ENCODE measurements around the gene TMTC2. TPM values are rescaled to one million over a fixed set of nuclear protein-coding genes. Genes with fewer than 3 reads are reported as not detected.

The TMTC2 gene
- total RNA-seq, 4 donors from 2014 or later = 19.5 to 35.8 (median 22.9) TPM

DNA sequence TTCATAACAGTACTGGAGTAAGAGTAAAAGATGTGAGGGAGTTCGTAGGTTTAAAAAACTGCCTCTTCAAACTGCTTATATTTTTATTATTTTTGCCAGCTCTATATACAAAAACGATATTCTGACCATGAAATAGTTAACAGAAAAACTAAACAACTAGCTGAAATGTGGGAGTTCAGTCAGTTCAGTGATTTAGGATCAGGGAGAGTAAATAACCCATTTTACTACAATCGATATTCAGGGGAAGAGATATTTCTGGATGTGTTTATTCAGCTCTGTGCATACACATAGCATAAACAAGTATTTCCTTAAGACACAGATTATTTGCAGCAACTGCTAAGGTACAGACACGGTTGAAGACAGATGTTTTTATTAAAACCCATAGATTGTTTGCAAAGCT is 470.9 kb downstream of the TMTC2 start:
- 58 to 62% methylated on average over 4 of the region's 4 CpGs for WGBS, 2 donors
- no peaks in the 10 kb centered on the region for H3K9me3 ChIP-seq
- no peak for TF ChIP-seq POLR2A (IDR thresholded peaks at IDR 0.05)
- TF ChIP-seq, protein P1, sequence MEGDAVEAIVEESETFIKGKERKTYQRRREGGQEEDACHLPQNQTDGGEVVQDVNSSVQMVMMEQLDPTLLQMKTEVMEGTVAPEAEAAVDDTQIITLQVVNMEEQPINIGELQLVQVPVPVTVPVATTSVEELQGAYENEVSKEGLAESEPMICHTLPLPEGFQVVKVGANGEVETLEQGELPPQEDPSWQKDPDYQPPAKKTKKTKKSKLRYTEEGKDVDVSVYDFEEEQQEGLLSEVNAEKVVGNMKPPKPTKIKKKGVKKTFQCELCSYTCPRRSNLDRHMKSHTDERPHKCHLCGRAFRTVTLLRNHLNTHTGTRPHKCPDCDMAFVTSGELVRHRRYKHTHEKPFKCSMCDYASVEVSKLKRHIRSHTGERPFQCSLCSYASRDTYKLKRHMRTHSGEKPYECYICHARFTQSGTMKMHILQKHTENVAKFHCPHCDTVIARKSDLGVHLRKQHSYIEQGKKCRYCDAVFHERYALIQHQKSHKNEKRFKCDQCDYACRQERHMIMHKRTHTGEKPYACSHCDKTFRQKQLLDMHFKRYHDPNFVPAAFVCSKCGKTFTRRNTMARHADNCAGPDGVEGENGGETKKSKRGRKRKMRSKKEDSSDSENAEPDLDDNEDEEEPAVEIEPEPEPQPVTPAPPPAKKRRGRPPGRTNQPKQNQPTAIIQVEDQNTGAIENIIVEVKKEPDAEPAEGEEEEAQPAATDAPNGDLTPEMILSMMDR (IDR thresholded peaks at IDR 0.05) = no peak
- no peak for TF ChIP-seq EP300 (IDR thresholded peaks at IDR 0.05)
- no peak for DNase-seq (ENCODE audit: low spot score in 2 of 2)
- no peak overlapping the region for H3K27ac ChIP-seq
- no peaks in the 10 kb centered on the region for H3K27me3 ChIP-seq
- H3K4me3 ChIP-seq = no peak overlapping the region
- no peaks in the 10 kb centered on the region for H3K36me3 ChIP-seq
- no peaks in the 10 kb centered on the region for H3K4me1 ChIP-seq

DNA sequence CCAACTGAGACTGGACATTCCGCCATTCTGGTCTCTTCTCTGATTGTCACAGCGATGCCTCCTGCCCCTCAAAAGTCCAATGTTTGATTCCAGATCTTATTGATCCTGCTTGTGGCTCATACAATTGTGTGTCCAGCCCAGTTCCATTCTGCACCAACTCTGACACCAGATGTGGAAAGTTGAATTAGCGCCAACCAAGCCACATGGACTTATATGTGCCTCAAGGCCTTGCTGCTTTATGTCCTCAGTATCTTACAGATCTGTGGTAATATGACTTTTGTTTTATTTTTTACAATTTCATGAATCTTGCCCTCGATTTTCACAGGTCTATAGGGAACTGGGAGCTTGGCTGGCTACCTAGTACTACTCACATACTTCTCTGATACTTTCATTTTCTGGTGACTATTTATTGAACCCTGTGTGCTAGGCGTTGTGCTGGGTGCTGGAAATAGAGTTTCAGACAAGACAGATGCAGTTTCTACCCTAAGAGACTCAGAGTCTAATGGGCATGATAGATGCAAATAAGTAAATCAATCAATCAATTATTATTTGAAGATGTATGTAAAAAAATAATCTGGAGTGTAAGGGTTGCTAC is 472.0 kb downstream of the TMTC2 start:
- Histone ChIP-seq H3K9me3 (no peaks in the 10 kb centered on the region), H3K27me3 (no peaks in the 10 kb centered on the region), H3K4me3 (no peak overlapping the region), H3K4me1 (no peaks in the 10 kb centered on the region), H3K27ac (no peak overlapping the region), H3K36me3 (no peaks in the 10 kb centered on the region)
- TF ChIP-seq EP300 (IDR thresholded peaks at IDR 0.05) (no peak), POLR2A (IDR thresholded peaks at IDR 0.05) (no peak)
- TF ChIP-seq, protein P1 (IDR thresholded peaks at IDR 0.05) = no peak
- 84 to 85% methylated on average over 5 of the region's 5 CpGs for WGBS, 2 donors
- no peak for DNase-seq (ENCODE audit: low spot score in 2 of 2)

GRCh38 chr12:83161456-83161855 is 474.8 kb downstream of the TMTC2 start:
- Histone ChIP-seq H3K4me1 (no peaks in the 10 kb centered on the region), H3K9me3 (no peaks in the 10 kb centered on the region), H3K27ac (no peak overlapping the region), H3K27me3 (no peaks in the 10 kb centered on the region), H3K4me3 (no peak overlapping the region), H3K36me3 (no peaks in the 10 kb centered on the region)
- DNase-seq (ENCODE audit: low spot score in 2 of 2) = no peak
- WGBS, 2 donors = 60 to 64% methylated on average over 1 of the region's 1 CpG
- TF ChIP-seq, protein P1 (IDR thresholded peaks at IDR 0.05) = no peak

DNA sequence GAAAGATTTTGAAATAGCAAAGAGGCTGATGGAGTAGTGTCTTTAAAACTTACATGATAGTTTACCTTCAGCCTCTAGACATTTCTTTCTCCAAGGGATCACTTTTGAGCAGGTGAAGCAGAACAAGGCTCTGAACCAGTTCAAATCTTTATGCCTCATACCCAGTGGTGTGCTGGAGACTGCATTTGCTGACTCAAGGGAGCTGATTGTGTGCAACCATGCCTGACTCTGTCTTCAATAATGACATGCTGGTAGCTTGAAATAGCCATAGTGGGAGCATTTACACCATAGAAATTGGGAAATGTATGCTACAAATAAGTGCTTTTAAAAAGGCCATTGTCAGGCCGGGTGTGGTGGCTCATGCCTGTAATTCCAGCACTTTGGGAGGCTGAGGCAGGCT is 482.0 kb downstream of the TMTC2 start:
- no peaks in the 10 kb centered on the region for H3K27me3 ChIP-seq
- H3K4me1 ChIP-seq = no peaks in the 10 kb centered on the region
- WGBS, 2 donors = 80 to 85% methylated on average over 1 of the region's 1 CpG
- H3K27ac ChIP-seq = no peak overlapping the region
- H3K9me3 ChIP-seq = no peaks in the 10 kb centered on the region
- DNase-seq (ENCODE audit: low spot score in 2 of 2) = no peak
- no peaks in the 10 kb centered on the region for H3K36me3 ChIP-seq
- H3K4me3 ChIP-seq = no peak overlapping the region
- TF ChIP-seq POLR2A (IDR thresholded peaks at IDR 0.05) = no peak
- no peak for TF ChIP-seq EP300 (IDR thresholded peaks at IDR 0.05)
- TF ChIP-seq, protein P1 (IDR thresholded peaks at IDR 0.05) = no peak

- Histone ChIP-seq H3K36me3 (no peaks in the 10 kb centered on the region), H3K9me3 (no peaks in the 10 kb centered on the region), H3K4me1 (no peaks in the 10 kb centered on the region), H3K4me3 (no peak overlapping the region), H3K27me3 (no peaks in the 10 kb centered on the region), H3K27ac (no peak overlapping the region)
- DNase-seq (ENCODE audit: low spot score in 2 of 2) = no peak
- TF ChIP-seq POLR2A (IDR thresholded peaks at IDR 0.05) (no peak), EP300 (IDR thresholded peaks at IDR 0.05) (no peak)
- TF ChIP-seq, protein P1 (IDR thresholded peaks at IDR 0.05) = no peak
- 83 to 87% methylated on average over 2 of the region's 2 CpGs for WGBS, 2 donors
Measured at GRCh38 chr12:83172441-83172840, 485.7 kb downstream of the TMTC2 start.

All from tibial nerve (tissue), 4 donors.